Activated naive CD8-positive, alpha-beta T cell treated with anti-CD3 and anti-CD28 coated beads for 36 hours (primary cell): ENCODE data around the gene PNRC1. TPM values are rescaled to one million over a fixed set of nuclear protein-coding genes. Genes with fewer than 3 reads are reported as not detected.
"Not testable (repeated sequence)": the region's sequence is repeated elsewhere in the genome, so short reads cannot be mapped to it uniquely, and the experiment has no call there.

Experiments
- DNase-seq: peaks from one replicate; pipeline ENCODE4 v3.0.0; 2021
- H3K27ac Mint-ChIP-seq: one replicate; pipeline ENCODE4 v1.8.0; 2022; ENCODE audit warnings: mild to moderate bottlenecking, moderate library complexity, mixed read lengths
- H3K27me3 Mint-ChIP-seq: one replicate; pipeline ENCODE4 v1.8.0; 2022; ENCODE audit warnings: mild to moderate bottlenecking, mixed read lengths
- H3K36me3 Mint-ChIP-seq: one replicate; pipeline ENCODE4 v1.8.0; 2021; ENCODE audit warnings: mild to moderate bottlenecking, mixed read lengths
- H3K4me1 Mint-ChIP-seq: one replicate; pipeline ENCODE4 v1.8.0; 2021; ENCODE audit warnings: mixed read lengths
- H3K4me3 Mint-ChIP-seq: one replicate; pipeline ENCODE4 v1.8.0; 2022; ENCODE audit warnings: mild to moderate bottlenecking, moderate library complexity, mixed read lengths
- H3K9me3 Mint-ChIP-seq: one replicate; pipeline ENCODE4 v1.8.0; 2022; ENCODE audit warnings: mixed read lengths
- total RNA-seq, 2 experiments: library from RNA; stranded (reverse); gene quantifications; one replicate each; pipeline ENCODE4 v1.2.3, GENCODE V29; 2021

Gene PNRC1
- total RNA-seq, 2 experiments from 2014 or later, result 81.3 to 84.5 TPM

DNA sequence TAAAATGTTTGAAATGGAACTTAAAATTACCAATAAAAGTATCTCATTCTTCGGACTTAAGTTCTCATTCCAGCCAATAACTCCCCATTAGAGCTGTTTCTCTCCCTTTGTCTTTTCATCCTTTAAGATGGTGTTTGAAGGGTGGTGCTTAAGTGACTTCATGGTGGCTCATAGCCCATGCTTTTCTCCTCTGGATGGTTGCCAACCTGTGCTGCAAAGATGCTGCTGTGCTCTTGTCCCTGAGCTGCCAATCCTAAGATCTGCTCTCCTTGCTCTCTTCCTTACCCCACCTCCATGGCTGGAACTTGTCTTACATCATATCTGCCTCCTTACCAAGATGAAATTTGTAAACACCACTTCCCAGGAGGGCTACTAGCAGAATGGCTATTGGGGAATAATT is 31.6 kb upstream of the PNRC1 start:
- no peaks in the 10 kb centered on the region for H3K9me3 Mint-ChIP-seq
- H3K27ac Mint-ChIP-seq, result no peak overlapping the region
- no peak overlapping the region for H3K4me3 Mint-ChIP-seq
- H3K36me3 Mint-ChIP-seq, result peaks cover 2% of the 10 kb centered on the region
- DNase-seq, result no peak
- peaks cover 15% of the 10 kb centered on the region for H3K4me1 Mint-ChIP-seq
- H3K27me3 Mint-ChIP-seq, result no peaks in the 10 kb centered on the region

GRCh38 chr6:89050155-89050554 is 30.4 kb upstream of the PNRC1 start:
- Mint-ChIP-seq H3K27me3 (no peaks in the 10 kb centered on the region), H3K4me3 (no peak overlapping the region), H3K9me3 (no peaks in the 10 kb centered on the region), H3K27ac (no peak overlapping the region), H3K4me1 (peaks cover 15% of the 10 kb centered on the region), H3K36me3 (peaks cover 2% of the 10 kb centered on the region)
- DNase-seq, result no peak

DNA sequence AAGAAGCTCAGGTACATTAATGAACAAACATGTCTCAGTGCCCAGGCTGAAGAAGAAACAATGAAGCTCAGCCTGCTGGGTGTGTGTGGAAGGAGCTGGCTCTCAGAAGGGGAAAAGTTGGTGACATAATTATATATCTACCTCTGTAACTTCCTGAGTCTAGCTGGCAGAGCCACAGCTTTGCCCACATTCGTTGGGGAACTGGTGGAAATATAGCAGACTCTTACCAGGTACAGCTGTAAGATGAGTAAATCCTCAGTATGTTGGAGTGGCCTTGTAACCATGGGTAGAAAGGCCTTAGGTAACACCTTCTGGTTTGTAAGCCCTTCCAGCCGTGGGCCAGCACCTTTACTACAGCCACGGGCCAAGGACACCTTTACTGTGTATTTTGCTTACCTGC is 29.9 kb upstream of the PNRC1 start:
- DNase-seq, result no peak
- H3K27ac Mint-ChIP-seq, result no peak overlapping the region

GRCh38 chr6:89051676-89052075 is 28.9 kb upstream of the PNRC1 start:
- Mint-ChIP-seq H3K4me1 (peaks cover 15% of the 10 kb centered on the region), H3K36me3 (peaks cover 2% of the 10 kb centered on the region), H3K9me3 (no peaks in the 10 kb centered on the region), H3K4me3 (no peak overlapping the region), H3K27me3 (no peaks in the 10 kb centered on the region), H3K27ac (peak overlapping the region; percentile 22)
- no peak for DNase-seq

More for the DNA sequence above, 29.9 kb upstream of the PNRC1 start:
- Mint-ChIP-seq H3K36me3 (peaks cover 2% of the 10 kb centered on the region), H3K9me3 (no peaks in the 10 kb centered on the region), H3K4me1 (peaks cover 15% of the 10 kb centered on the region), H3K27me3 (no peaks in the 10 kb centered on the region), H3K4me3 (no peak overlapping the region)

- no peaks in the 10 kb centered on the region for H3K9me3 Mint-ChIP-seq
- peaks cover 2% of the 10 kb centered on the region for H3K36me3 Mint-ChIP-seq
- no peak overlapping the region for H3K4me3 Mint-ChIP-seq
- no peaks in the 10 kb centered on the region for H3K27me3 Mint-ChIP-seq
- no peak overlapping the region for H3K27ac Mint-ChIP-seq
- H3K4me1 Mint-ChIP-seq, result peaks cover 15% of the 10 kb centered on the region
- DNase-seq, result no peak
Measured at GRCh38 chr6:89054208-89054607, 26.3 kb upstream of the PNRC1 start.

GRCh38 chr6:89057759-89058158 is 22.8 kb upstream of the PNRC1 start:
- H3K4me1 Mint-ChIP-seq, result no peaks in the 10 kb centered on the region
- H3K27ac Mint-ChIP-seq, result no peak overlapping the region
- no peaks in the 10 kb centered on the region for H3K36me3 Mint-ChIP-seq
- no peaks in the 10 kb centered on the region for H3K27me3 Mint-ChIP-seq
- H3K4me3 Mint-ChIP-seq, result no peak overlapping the region
- DNase-seq, result no peak
- H3K9me3 Mint-ChIP-seq, result no peaks in the 10 kb centered on the region

- no peaks in the 10 kb centered on the region for H3K4me1 Mint-ChIP-seq
- H3K4me3 Mint-ChIP-seq, result no peak overlapping the region
- H3K27me3 Mint-ChIP-seq, result no peaks in the 10 kb centered on the region
- H3K9me3 Mint-ChIP-seq, result no peaks in the 10 kb centered on the region
- DNase-seq, result no peak
- no peak overlapping the region for H3K27ac Mint-ChIP-seq
- no peaks in the 10 kb centered on the region for H3K36me3 Mint-ChIP-seq
Measured at GRCh38 chr6:89058627-89059026, 21.9 kb upstream of the PNRC1 start.

DNA sequence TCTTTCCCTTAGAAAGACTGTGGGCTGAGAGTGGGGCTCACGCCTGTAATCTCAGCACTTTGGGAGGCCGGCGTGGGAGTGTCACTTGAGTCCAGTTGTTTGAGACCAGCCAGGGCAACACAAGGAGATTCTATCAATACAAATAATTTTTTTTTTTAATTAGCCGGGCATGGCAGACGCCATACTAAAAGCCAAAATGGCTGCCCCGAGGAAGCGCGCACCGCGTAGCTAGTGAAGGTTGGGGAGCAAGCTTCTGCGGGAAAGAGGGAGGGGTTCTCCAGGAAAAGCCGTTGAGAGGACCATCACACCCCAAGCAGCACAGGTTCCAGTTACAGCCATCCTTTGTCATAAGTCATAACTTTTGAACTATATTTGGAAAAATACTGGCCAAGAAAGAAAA is 21.3 kb upstream of the PNRC1 start:
- Mint-ChIP-seq H3K4me1 (no peaks in the 10 kb centered on the region), H3K27me3 (no peaks in the 10 kb centered on the region), H3K4me3 (no peak overlapping the region), H3K27ac (no peak overlapping the region), H3K9me3 (no peaks in the 10 kb centered on the region), H3K36me3 (no peaks in the 10 kb centered on the region)
- DNase-seq, result no peak

DNA sequence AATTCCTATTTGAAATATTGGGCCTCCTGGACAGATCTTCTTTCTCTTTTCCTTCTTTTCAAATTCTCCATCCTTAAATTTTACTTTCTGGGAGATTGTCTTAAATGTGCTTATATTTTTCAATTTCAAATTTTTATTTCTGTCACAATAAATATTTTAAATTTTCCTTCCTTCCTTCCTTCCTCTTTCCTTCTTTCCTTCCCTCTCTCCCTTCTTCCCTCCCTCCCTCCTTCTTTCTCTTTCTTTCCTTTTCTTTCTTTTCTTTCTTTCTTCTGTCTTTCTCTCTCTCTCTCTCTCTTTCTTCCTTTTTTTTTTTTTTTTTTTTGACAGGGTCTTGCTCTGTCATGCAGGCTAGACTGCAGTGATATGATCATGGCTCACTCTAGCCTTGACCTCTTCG is 16.7 kb upstream of the PNRC1 start:
- Mint-ChIP-seq H3K4me1 (no peaks in the 10 kb centered on the region), H3K9me3 (no peaks in the 10 kb centered on the region), H3K27ac (no peak overlapping the region), H3K4me3 (no peak overlapping the region), H3K36me3 (no peaks in the 10 kb centered on the region), H3K27me3 (no peaks in the 10 kb centered on the region)
- DNase-seq, result no peak

DNA sequence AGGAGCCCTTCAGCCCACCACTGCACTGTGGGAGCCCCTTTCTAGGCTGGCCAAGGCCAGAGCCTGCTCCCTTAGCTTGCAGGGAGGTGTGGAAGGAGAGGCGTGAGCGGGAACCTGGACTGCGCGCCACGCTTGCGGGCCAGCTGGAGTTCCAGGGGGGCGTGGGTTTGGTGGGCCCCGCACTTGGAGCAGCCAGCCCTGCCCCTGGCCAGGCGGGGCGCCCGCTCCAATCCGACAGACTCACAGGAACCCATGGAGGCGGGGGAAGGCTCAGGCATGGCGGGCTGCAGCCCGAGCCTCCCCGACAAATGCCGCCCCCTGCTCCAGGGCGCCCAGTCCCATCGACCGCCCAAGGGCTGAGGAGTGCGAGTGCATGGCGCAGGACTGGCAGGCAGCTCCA is 15.6 kb upstream of the PNRC1 start:
- H3K4me1 Mint-ChIP-seq, H3K27ac Mint-ChIP-seq, H3K4me3 Mint-ChIP-seq, H3K9me3 Mint-ChIP-seq, DNase-seq, H3K36me3 Mint-ChIP-seq, H3K27me3 Mint-ChIP-seq: not testable (repeated sequence)

GRCh38 chr6:89066121-89066520 is 14.4 kb upstream of the PNRC1 start:
- H3K36me3 Mint-ChIP-seq, H3K4me3 Mint-ChIP-seq, H3K27me3 Mint-ChIP-seq, H3K4me1 Mint-ChIP-seq, H3K27ac Mint-ChIP-seq, H3K9me3 Mint-ChIP-seq, DNase-seq: not testable (repeated sequence)

GRCh38 chr6:89066940-89067646 is 13.5 kb upstream of the PNRC1 start:
- H3K27ac Mint-ChIP-seq, result no peak overlapping the region
- H3K4me3 Mint-ChIP-seq, result no peak overlapping the region
- H3K27me3 Mint-ChIP-seq, result peaks cover 4% of the 10 kb centered on the region
- H3K4me1 Mint-ChIP-seq, result no peaks in the 10 kb centered on the region
- no peaks in the 10 kb centered on the region for H3K9me3 Mint-ChIP-seq
- H3K36me3 Mint-ChIP-seq, result no peaks in the 10 kb centered on the region
- no peak for DNase-seq

DNA sequence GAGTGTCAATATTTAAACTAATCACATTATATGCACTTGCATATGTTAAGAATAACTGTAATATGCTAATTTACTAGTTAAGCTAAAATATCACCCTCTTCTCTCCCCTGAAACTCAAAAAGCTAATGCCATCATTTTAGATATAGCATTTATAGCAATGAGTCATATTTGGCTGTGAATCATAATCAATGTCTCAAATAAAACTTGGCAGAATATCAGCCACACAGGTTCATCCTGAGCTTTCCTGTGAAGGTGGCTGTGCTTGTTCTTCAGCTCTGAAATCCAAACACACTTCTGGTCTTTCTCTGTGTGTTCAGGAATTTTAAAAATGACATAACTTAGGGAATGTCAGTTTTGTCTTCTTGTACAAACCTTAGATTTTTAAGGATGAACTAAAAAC is 12.8 kb upstream of the PNRC1 start:
- no peak overlapping the region for H3K4me3 Mint-ChIP-seq
- DNase-seq, result no peak
- peaks cover 4% of the 10 kb centered on the region for H3K27me3 Mint-ChIP-seq

GRCh38 chr6:89068695-89069094 is 11.9 kb upstream of the PNRC1 start:
- no peaks in the 10 kb centered on the region for H3K36me3 Mint-ChIP-seq
- peaks cover 4% of the 10 kb centered on the region for H3K27me3 Mint-ChIP-seq
- peaks cover 3% of the 10 kb centered on the region for H3K4me1 Mint-ChIP-seq
- DNase-seq, result no peak
- no peaks in the 10 kb centered on the region for H3K9me3 Mint-ChIP-seq
- no peak overlapping the region for H3K27ac Mint-ChIP-seq
- H3K4me3 Mint-ChIP-seq, result no peak overlapping the region

More for the DNA sequence above, 12.8 kb upstream of the PNRC1 start:
- no peaks in the 10 kb centered on the region for H3K9me3 Mint-ChIP-seq
- H3K27ac Mint-ChIP-seq, result no peak overlapping the region
- no peaks in the 10 kb centered on the region for H3K36me3 Mint-ChIP-seq
- no peaks in the 10 kb centered on the region for H3K4me1 Mint-ChIP-seq

GRCh38 chr6:89069536-89070163 is 10.9 kb upstream of the PNRC1 start:
- peaks cover 3% of the 10 kb centered on the region for H3K4me1 Mint-ChIP-seq
- no peak for DNase-seq
- no peaks in the 10 kb centered on the region for H3K36me3 Mint-ChIP-seq
- H3K27me3 Mint-ChIP-seq, result peaks cover 4% of the 10 kb centered on the region
- no peak overlapping the region for H3K27ac Mint-ChIP-seq
- H3K4me3 Mint-ChIP-seq, result no peak overlapping the region
- no peaks in the 10 kb centered on the region for H3K9me3 Mint-ChIP-seq

GRCh38 chr6:89071036-89071435 is 9.5 kb upstream of the PNRC1 start:
- peaks cover 3% of the 10 kb centered on the region for H3K4me1 Mint-ChIP-seq
- no peaks in the 10 kb centered on the region for H3K36me3 Mint-ChIP-seq
- no peak for DNase-seq
- peaks cover 4% of the 10 kb centered on the region for H3K27me3 Mint-ChIP-seq
- no peaks in the 10 kb centered on the region for H3K9me3 Mint-ChIP-seq
- H3K27ac Mint-ChIP-seq, result no peak overlapping the region
- H3K4me3 Mint-ChIP-seq, result no peak overlapping the region
